CD4-positive, alpha-beta T cell treated with Interferon alpha-2 for 1 hour (primary cell): ENCODE data around the gene CIRBP.

Source experiments
- DNase-seq, 2 donors: peaks; one replicate each; pipeline ENCODE4 v3.0.0-alpha.2; 2020 to 2022

The CIRBP gene

DNA sequence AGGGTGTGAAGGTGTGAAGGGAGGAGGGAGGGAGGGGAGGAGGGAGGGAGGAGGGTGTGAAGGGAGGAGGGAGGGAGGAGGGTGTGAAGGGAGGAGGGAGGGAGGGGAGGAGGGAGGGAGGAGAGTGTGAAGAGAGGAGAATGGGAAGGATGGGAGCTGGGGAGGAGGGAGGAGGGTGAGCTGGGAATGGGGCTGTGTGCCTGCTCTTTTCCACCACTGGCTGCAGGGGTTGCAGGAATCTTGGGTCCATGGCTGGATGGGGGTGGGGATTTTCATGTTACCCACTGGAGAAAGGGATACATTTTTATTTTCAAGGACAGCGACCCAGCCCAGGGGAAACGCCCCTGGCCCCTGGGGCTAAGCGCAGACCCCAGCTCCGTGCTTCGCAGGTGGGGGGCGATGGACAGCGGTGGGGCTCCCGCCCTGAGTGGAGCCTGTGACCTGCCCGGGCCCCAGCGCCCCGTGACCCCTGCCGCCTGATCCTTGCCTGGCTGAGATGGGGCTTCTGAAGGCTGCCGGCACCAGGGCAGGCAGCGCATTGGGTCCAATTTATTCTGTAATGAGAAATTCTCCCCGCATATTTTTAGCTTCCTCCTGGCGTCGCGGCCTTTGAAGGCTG is 13.6 kb downstream of the CIRBP start:
- no peak for DNase-seq

DNA sequence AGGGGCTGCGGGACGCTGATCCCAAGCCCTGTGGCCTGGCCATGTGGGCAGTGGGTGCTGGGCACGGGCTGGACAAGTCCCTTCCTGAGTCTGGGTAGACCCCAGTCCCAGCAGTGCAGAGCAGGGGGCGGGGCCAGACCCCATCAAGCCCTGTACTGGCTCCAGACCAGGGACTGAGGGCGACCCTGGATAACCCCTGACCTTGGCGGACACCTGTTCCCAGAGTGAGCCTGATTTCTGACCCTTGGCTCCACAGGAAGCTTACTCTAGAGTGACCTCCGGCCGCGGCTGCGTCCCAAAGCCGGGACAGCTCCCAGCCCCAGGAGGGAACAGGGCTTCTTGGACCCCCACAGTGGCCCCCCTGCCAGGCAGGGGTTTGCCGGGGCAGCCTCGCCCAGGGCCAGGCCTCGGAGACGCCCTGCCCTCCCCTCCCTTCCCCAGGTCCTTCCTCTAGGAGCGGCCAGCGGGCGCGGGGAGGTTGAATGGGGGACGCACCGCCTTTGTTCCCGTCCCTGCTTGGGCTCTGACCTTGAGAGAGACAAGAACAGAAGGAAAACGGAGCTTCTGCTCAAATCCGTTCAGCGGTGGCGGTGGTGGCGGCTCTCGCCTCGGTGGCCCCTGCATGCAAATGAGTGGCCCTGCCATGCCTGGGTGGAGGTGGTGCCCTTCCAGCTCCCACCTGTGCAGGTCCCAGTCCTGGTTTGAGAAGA is 14.2 kb downstream of the CIRBP start:
- DNase-seq: no peak

GRCh38 chr19:1283917-1284292 is 14.8 kb downstream of the CIRBP start:
- DNase-seq: no peak

- DNase-seq: no peak
These were observed 15.3 kb downstream of the CIRBP start for GRCh38 chr19:1284293-1284978.

- DNase-seq: no peak
These were observed 16.0 kb downstream of the CIRBP start for GRCh38 chr19:1284979-1285736.

- no peak for DNase-seq
These were observed 16.7 kb downstream of the CIRBP start, which contains the start of gene EFNA2 for GRCh38 chr19:1285737-1286360. EFNA2 (plus strand) TSS chr19:1285873; CDS start chr19:1286169, 296 bp downstream.

GRCh38 chr19:1286487-1287353 is 17.6 kb downstream of the CIRBP start:
- no peak for DNase-seq

- DNase-seq: no peak
These were observed 18.5 kb downstream of the CIRBP start for GRCh38 chr19:1287354-1288225.

DNA sequence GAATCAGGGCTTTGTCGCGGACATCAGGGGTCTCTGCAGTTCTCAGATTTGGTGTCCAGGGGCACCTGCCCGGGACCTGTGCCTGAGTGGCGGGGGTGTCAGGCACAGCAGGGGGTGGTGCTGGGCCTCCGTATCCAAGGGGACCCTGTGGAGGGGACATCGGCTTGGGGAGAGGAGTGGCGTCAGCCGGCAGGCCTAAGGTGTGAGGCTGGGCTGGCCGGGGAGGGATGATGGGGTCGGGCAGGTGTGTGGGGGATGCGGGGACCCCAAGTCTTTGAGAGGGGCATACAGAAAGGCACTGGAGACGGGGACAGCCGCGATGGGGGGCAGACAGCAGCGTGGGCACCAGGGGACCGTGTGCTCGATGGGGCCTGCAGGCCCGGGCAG is 19.1 kb downstream of the CIRBP start:
- no peak for DNase-seq

- DNase-seq: no peak
These were observed 19.9 kb downstream of the CIRBP start for GRCh38 chr19:1288833-1289685.

DNA sequence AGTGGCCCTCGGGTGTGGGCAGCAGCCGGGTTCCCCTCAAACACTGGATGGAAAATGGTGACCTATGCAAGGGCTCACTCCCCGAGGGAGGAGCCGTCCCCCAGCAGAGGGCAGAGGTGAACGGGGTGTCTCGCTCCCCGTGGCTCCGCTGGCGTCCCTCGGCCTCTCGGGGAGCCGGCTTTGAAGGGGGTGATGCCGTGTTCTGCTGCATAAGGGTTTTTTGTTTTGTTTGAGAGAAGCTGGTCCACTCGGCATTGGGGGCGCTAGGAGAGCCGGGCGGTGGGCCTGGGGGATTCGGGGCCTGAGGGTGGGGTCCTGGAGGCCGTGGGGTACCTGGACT is 20.5 kb downstream of the CIRBP start:
- no peak for DNase-seq

DNA sequence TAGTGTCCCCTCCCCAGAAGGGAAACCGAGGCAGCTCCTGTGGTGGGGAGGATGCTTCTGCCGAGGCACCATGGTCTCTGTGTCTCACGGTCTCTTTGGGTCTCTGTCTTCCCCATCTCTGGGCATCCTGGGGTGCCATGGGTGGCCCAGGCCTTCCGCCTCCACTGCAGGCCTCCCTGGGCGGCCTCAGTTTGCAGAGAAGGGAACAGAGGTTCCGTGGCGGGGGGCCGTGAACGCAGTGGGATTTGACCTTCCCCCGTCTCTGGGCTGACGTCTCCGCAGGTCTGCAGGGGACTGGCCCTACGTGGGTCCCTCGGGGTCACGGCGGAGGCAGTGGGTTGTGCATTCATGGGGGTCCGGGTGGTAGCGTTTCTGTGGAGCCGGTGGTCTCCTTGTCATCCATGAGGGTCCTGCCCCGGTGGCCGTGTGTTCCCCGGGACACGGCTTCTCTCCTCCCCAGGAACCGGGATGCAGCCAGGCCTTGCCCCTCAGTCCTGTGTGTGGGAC is 21.1 kb downstream of the CIRBP start:
- DNase-seq: no peak

DNA sequence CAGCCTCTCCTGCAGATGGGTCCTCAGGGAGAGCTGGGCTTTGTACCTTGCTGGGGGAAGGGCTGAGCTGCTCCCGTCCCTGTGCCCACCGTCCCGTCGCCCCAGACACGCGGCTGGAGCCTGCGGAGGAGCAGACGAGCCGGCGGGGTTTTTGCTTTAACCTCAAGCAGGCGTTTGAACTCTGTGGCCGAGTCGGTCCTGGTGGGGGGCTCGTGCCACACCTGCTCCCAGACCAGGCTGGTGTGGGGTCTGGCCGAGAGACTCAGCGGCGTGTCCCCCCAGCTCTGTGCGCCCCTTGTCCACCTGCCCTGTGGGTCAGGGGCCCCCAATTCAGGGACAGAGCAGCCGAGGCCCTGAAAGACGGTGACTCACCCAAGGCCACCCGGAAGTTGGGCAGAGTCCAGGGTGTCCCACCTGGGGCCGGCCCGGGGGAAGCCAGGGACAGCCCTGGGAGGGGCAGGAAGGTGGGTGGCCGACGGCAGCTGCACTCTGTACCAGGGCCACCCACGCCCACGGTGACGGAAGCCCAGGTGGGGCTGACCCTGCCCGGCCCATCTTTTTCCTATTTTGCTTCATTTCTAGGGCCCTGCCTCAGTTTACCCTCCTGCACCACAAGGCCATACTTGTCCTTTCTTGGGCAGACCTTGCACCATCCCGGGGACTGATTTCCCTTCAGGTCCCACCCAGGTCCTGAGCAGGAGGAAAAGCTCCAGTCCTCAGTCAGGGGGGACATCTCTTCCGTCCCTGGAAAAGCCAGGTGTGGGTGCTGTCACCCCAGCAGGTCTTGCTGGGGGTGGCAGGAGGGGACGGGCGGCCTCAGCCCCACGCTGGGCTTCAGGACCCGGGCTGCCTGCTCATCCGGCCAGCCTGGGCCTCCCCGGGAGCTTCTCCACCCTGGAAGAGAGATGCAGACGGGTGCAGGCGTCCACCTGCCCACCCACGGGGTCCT is 21.8 kb downstream of the CIRBP start:
- no peak for DNase-seq

GRCh38 chr19:1291761-1292418 is 22.8 kb downstream of the CIRBP start:
- DNase-seq: no peak

- no peak for DNase-seq
These were observed 23.5 kb downstream of the CIRBP start for GRCh38 chr19:1292419-1293151.

GRCh38 chr19:1293782-1294604 is 24.9 kb downstream of the CIRBP start:
- DNase-seq: no peak
